Fibroblast of skin of left biceps (primary cell): Measurements from ENCODE around the gene COPRS.
A peak's percentile ranks its signal among the peaks of the same experiment; 100 is the strongest.

Source experiments
- DNase-seq, 2 experiments: peaks; one replicate each; pipeline ENCODE4 v3.0.0-alpha.2; 2013; ENCODE audit warnings: low read depth in 2 of 2

Gene COPRS, protein sequence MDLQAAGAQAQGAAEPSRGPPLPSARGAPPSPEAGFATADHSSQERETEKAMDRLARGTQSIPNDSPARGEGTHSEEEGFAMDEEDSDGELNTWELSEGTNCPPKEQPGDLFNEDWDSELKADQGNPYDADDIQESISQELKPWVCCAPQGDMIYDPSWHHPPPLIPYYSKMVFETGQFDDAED

DNA sequence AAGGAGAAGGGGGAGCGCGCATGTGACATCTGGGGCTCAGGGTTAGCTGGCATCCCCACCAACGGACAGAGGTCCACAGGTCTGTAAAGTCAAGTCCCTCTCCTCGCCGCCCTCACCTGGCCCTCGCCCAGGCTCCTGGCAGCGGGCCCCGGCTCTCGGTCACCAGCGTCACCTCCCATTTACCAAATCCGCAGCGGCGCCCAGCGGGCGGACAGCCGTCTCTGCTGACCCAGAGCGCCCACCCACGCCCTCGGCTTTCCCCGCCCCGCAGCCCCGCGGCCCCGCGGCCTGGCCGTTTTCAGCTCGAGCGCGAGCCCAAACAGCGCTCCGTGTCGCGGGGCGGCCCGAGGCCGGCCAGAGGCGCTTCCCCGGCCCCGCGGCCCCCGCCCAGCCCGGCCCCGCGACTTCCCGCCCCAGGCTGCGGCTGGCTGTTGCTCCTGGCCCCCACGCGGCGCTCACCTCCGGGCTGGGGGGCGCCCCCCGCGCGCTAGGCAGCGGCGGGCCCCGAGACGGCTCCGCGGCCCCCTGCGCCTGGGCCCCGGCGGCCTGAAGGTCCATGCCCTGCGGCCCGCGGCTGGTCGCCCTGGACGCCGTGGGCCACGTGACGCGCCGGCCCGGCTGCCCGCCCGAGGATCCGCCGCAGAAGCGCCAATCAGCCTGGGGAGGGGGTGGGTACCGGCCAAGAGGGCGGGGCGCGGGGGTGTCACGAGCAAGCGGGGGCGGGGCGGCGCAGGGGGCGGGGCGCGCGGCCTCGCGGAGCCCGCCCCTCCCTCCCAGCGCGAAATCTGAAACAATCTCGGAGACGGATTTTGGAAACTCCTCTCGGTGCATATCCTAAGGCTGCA lies at the start of gene COPRS:
TSS of gene COPRS (minus strand) at position 603 of the 845 bp plus-strand sequence. CDS start at position 558, 45 bp downstream.
- DNase-seq: peak; percentile 33 to 41

DNA sequence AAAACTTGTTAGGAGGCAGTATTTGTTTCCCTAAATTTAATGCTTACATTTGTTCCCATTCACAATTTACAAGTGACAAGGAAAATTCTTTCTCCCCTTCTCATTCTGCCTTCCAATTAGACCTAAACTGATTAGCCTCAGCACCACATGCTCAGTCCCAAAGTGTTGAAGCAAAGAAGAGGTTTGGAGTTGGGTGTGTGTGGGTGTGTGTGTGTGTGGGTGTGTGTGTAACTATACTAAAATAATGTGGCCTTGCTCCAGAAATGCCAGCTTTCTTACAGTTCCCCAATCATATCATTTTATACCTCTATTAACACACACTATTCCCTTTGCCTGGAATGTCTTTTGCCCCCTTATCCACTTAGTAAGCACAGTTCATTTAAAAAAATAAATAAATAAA lies 49.3 kb upstream of the COPRS start:
- no peak for DNase-seq

DNA sequence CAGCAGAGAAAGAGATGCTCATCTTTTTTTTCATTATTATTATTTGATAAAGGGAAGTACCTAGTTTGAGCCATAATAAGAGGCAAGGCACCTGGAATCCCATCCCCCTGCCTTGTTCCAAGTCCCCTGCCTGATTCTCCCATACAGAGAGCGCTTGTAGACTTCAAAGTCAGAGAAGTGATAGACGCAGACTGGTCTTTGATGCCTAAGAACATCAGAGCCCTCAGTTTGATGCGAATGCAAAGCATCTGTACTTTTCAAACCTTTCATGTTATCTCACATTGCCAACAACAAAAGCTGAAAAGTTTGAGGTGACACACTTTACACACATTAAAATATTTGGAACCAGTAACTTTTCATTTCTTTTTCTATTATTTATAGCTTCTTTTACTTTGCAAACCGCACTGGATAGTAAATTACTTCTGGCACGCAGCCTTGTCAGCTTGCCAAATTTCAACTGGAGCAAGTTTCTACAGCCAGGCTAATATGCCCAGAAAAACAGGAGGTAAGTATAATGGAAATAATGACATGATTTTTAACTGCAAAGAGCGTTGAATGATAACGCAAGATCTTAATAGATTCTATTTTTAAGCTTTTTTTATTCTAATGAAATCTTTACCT lies 48.4 kb upstream of the COPRS start:
- DNase-seq: peak; percentile 36 to 41

DNA sequence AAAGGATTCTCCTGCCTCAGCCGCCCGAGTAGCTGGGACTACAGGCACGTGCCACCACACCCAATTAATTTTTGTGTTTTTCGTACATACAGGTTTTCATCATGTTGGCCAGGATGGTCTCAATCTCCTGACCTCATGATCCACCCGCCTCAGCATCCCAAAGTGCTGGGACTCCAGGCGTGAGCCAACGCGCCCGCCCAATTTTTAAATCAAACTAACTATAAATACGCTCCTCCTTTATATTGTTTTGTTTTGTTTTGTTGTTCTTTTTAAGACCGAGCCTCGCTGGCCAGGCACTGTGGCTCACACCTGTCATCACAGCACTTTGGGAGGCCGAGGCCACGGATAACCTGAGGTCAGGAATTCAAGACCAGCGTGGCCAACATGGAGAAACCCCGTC lies 44.4 kb upstream of the COPRS start:
- DNase-seq: no peak

DNA sequence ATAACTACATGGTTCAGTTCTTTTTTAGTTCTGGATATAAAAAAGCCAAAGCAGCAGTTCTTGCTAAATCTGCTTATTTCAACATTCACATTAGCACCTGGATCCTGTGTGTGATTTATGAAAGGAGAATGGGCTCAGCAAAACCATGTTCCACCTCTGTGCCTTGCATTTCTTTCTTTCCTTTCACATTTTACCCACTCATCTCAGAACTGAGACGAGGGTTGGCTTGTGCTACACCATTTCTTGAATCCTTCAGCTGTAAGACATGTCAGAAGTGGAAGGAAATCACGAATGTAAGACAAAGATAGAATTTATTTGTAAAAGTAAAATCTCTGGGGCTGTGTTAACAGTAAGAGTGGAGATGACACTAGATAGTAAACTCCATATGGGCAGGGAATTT lies 43.6 kb upstream of the COPRS start:
- no peak for DNase-seq

DNA sequence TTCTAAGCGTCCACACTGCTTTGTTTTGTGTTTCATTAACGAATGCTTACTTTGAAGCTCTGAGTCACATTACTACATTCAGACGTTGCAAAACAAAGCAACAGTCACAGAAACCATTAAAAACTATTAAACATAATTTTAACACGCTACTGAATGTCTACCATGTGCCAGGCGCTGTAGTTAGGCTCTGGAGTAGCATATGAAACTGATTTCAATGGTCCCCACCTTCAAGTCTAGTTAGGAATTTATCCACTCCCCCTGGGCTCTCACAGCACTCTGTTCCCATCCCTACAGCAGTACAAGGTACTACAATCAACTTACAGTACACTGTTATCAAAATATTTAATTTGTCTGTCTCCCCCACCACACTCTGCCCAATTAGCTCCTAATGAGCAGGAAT lies 41.8 kb upstream of the COPRS start:
- DNase-seq: no peak

DNA sequence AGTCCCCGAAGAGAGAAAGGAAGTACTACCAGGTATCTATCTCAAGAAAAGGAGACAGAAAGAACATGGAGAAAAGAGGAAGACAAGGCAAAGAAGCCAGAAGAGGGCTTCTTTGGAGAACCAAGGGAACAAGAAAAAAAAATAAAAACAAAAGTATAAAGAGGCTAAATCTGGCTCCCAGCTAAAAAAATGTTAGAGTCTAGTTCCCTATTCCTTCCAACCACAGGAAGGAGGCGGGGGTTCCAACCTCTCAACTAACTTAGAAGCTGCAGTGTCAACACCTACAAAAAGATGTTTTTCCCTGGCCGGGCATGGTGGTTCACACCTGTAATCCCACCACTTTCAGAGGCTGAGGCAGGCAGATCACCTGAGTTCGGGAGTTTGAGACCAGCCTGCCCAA lies 29.1 kb upstream of the COPRS start:
- DNase-seq: no peak

DNA sequence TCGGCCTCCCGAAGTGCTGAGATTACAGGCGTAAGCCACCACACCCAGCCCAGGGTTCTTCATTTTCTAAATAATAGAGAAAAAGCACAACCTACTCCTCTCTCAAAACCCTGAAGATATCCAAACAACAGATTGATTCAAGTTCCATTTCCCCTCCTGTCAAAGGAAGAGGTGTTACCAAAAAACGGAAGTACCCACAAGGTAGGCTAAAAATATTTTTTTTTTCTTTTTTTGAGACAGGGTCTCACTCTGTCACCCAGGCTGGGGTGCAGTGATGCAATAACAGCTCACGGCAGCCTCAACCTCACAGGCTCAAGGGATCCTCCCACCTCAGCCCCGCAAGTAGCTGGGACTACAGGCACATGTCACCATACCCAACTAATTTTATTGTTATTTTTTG lies 23.5 kb upstream of the COPRS start:
- DNase-seq: no peak

DNA sequence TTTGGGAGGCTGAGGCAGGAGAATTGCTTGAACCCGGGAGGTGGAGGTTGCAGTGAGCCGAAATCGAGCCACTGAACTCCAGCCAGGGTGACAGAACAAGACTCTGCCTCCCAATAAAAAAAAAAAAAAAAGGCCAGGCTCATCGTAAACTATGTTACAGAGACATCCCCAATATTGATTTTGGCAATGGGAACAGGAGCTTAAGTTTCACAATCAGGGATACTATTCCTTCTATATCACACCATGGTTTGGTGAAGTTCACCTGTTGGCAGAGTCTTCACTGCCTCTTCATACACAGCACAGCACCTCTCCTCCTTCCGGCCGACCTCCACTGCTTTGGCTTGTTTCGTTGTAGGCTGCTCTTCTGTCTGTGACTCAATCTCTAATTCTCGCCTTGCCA lies 21.3 kb upstream of the COPRS start:
- no peak for DNase-seq

DNA sequence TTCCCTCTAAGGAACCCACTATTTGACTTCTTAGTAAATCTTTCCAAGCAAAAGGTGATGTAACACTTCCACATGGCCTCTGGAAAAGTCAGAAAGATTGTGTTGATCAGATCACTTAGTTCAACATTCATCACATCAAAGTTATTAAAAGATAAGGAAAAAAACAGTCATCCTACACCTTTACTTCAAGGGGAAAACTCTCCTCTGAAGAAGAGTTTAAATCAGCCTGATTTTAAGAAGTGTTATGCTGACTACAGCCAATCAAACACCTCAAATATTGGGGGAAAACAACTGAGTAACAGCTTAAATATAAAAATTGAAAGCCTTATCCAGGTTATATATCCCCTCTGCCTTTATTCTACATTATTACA lies 19.6 kb upstream of the COPRS start:
- DNase-seq: no peak

DNA sequence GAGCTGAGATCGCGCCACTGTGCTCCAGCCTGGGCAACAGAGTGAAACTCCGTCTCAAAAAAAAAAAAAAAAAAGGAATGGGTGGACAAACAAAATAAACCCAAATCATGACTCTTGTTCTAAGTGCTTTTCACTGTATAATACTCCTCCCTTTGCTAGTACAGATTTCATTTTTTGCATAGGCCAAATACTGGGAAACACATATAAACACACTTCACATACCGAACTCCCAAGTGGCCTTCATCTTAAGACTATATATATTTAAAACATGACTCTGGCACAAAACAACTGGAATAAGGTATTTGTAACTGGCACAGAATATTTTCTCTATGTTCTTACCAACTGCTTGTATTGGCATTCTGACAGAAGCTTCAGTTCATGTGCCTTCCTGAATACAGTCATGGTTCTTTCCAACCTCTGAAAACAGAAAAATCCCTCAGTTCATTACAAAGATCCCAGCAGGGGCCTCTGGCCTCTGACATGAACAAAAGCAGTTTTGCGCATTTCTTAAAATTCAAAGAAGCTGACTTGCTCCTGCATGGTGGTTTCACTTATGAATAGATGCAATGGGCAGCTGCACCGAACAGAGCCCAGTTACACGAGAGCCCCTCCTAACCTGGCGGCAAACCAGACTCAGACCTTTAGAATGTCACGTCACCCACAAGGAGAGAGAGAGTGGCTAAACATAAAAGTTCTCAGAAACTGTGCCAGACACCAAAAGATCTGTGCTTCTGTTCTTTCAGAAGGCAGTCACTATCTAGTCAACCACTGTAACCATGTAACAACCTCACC lies 19.1 kb upstream of the COPRS start:
- DNase-seq: no peak

DNA sequence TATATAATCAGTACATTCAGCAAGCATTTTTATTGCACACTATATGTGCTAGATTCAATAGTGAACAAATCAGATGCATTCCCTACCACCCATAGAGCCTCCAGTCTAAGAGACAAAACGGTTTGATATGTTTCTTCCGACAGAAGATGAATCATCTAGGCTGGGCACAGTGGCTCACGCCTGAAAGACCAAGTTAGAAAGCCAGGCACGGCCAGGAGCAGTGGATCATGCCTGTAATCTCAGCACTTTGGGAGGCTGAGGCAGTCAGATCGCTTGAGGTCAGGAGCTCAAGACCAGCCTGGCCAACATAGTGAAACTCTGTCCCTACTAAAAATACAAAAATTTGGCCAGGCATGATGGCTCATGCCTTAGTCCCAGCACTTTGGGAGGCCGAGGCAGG lies 18.3 kb upstream of the COPRS start:
- no peak for DNase-seq

DNA sequence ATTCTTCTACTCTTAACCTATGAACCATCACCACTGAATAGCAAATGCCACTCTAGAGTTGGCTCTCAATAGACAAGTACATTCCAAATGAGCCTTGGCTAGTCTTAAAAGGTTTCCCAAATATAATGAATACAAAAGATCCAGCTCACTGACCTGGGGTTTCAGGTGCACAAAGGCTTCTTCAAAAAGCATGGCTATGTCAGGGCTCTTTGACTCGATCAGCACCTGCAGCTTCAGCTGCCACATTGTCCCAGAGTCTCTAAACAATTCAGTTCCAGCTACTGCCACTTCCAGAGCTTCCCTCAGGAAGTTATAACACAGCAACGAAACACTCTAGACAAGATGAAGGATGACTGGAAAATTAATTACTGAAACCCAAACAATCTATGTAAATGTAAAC lies 16.0 kb upstream of the COPRS start:
- no peak for DNase-seq

DNA sequence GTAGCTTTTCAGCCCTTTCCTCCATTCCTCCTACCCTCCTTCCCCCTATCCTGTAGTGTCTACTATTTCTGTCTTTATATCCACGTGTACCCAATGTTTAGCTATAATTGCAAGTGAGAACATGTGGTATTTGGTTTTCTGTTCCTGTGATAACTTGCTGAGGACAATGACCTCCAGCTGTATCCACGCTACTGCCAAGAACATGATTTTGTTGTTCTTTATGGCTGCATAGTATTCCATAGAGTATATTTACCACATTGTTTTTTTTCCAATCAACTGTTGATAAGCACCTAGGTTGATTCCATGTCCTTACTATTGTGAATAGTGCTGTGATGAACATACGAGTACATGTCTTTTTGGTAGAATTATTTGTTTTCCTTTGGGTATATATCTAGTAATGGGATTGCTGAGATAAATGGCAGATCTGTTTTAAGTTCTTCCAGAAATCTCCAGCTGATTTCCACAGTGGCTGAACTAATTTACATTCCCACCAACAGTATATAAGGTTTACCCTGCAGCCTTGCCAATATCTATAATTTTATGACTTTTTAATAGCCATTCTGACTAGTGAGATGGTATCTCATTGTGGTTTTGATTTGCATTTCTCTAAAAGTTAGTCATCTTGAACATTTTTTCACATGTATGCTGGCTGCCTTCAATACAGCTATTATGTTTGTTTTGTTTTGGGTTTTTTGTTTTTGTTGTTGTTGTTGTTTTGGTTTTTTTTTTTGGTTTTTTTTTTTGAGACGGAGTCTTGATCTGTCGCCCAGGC lies 10.9 kb upstream of the COPRS start:
- DNase-seq: no peak

DNA sequence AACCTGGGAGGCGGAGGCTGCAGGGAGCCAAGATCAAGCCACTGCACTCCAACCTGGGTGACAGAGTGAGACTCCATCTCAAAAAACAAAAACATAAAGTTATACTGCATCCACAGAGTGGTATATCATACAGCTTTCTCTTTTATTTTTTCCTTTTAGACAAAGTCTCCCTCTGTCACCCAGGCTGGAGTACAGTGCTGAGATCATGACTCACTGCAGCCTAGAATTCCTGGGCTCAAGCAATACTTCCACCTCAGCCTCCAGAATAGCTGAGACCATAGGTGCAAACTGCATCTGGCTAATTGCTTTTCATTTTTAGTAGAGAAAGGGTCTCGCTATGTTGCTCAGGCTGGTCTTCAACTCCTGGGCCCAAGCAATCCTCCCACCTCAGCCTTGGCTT lies 10.0 kb upstream of the COPRS start:
- DNase-seq: no peak

DNA sequence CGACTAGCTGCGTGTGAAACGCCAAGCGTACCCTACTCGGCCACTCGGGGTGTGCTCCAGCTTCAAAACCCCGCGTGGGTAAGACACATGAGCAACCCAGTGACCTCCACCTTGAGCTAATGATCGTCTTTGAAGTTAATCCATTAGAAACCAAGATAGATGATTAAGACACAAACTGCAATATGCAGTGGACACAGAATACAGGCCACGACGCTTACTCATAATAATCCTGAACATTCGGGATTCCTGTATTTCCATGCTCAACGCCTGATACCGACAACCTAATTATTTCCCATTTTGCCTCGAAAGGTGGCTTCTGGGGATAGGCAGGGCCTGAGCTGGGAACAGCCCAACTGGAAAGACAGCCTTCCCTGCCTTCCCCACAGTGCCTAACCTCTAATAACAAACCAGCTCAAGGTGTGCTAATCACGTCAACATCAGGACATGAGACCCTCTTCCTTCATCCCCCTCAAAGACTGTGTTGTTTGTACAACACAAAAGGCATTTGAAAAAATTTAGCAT lies 504 bp upstream of the COPRS start:
- DNase-seq: no peak

DNA sequence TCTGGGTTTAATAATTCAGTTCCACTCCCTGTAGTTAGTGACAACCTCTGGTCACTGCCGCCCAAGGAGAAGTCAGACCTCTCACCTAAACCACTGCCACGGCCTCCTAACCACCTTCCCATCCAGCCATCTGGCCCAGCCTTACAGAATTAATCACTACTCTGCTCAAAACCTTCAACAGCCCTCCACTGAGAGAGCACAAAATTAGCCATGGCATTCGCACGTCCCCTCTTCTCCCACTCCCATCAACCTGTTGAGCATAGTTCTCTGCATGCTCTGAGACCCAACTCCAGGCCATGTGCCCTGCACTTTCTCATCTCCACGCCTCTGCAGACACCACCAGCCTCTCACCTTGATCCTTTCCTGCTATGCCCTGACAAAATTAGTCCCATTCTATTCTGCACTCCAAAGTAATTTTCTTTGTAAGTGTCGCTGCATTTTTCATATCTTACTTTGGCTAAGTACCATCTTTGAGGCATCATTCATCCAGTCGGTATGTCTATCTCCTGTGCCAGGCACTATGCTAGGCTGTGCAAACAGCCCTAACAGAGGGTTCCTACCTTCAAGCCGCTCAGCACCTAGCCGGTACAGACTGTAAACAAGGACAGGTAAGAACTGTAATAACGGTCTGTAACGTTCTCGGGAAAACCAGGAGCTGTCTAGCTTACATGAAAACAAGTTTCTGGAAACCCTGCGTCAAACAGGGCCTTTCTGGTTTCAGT lies 963 bp downstream of the COPRS start:
- DNase-seq: no peak

DNA sequence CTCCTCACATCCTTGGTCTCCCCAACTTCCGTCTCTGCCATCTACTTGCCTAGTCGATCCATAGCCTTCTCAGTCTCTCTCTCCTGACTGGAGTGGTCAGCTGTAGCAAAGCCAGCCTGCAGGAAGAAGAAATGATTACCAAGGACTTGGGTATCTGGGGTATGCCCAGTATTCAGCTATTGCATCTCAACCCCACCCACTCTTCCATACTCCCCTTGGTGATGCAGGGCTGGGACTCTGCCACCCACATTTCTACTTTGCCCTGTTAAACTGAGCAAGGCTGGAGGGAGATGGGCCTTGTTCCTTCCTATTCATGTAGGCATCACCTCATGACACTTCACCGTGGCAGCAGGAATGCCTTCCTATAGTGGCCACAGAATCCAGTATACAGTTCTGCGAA lies 2.3 kb downstream of the COPRS start:
- no peak for DNase-seq

DNA sequence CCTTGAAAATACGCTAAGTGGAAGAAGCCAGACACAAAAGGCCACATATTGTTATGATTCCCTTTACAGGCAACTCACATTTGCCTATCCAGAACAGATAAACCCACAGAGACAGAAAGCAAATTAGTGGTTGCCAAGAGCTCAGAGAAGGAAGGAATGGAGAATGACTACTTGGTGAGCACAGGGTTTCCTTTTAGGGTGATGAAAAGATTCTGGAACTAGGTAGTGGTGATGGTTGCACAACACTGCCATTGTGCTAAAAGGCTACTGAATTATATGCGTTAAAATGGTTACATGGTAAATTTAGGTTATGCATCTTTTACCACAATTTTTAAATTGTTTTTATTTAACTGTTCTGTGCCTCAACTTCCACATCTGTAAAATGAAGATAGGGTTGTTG lies 4.4 kb downstream of the COPRS start:
- no peak for DNase-seq

DNA sequence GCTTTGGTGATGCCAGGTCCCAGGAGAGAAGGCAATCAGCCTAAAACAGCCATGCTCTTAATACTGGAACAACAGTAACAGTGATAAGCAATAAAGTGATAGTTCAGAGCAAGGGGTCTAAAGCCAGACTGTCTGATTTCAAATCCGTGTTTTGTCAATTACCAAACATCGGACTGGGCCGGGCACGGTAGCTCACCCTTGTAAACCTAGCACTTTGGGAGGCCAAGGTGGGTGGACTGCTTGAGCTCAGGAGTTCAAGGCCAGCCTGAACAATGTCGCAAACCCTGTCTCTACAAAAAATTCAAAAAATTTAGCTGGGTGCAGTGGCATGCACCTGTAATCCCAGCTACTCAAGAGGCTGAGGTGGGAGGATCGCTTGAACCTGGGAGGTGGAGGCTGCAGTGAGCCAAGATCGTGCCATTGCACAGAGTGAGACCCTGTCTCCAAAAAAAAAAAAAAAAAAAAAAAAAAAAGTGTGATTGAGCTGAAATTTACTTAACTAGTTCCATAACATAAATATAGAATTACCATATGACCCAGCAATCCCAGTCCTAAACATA lies 5.1 kb downstream of the COPRS start:
- no peak for DNase-seq
